Panc1 (cell line): ENCODE results near the gene ZNF469. TPM values are rescaled to one million over a fixed set of nuclear protein-coding genes. Genes with fewer than 3 reads are reported as not detected.

ENCODE experiments used
- ATAC-seq: fragments of 200-7000 bp; cut with Tn5 transposase; 2 replicates; pipeline ENCODE4 v1.9.1; 2020; ENCODE audit warnings: mild to moderate bottlenecking, moderate library complexity
- BruUV-seq: library from RNA; stranded (reverse); fragments of 400-500 nt; replicated peaks from 2 replicates; lab custom pipeline; 2021; lab: Mats Ljungman, UMichigan
- CTCF ChIA-PET: fragments of 300-600 bp; sonication (Branson Sonifier 250); formaldehyde crosslinking; loops from one replicate; lab custom pipeline; 2022; ENCODE audit warnings: antibody characterized with exemption; lab: Charles Lee
- POLR2A ChIA-PET: fragments of 300-600 bp; sonication (Branson Sonifier 250); formaldehyde crosslinking; loops from one replicate; lab custom pipeline; 2022; ENCODE audit warnings: antibody characterized with exemption; lab: Charles Lee
- DNase-seq: peaks from one replicate; pipeline ENCODE4 v3.0.0-alpha.2; 2010; ENCODE audit warnings: low read depth, low spot score
- H3K27ac ChIP-seq: 2 replicates; pipeline ENCODE4 v1.5.1; 2011; ENCODE audit warnings: mild to moderate bottlenecking, low read length, inconsistent platforms
- H3K27me3 ChIP-seq: fragments of 200-500 bp; sonication (Bioruptor generic); 2 replicates; pipeline ENCODE4 v1.6.0; 2014; ENCODE audit warnings: low read length, inconsistent platforms; ENCODE audit not compliant: control insufficient read depth, insufficient read depth
- H3K36me3 ChIP-seq: fragments of 200-500 bp; sonication (Bioruptor generic); 2 replicates; pipeline ENCODE4 v1.5.1; 2014; ENCODE audit warnings: inconsistent platforms, mild to moderate bottlenecking, low read length, moderate library complexity; ENCODE audit not compliant: control insufficient read depth, insufficient read depth
- H3K4me1 ChIP-seq: 2 replicates; pipeline ENCODE4 v1.5.1; 2011; ENCODE audit warnings: inconsistent platforms, mild to moderate bottlenecking, low read length, moderate library complexity; ENCODE audit not compliant: control insufficient read depth, insufficient read depth
- H3K4me3 ChIP-seq, 2 experiments: 2 replicates each; pipeline ENCODE4 v1.5.1; 2011 to 2012; ENCODE audit warnings: low read depth in 2 of 2, low read length in 2 of 2, mild to moderate bottlenecking in 2 of 2, inconsistent platforms in 1 of 2, moderate library complexity in 1 of 2
- H3K9me3 ChIP-seq: fragments of 200-500 bp; sonication (Bioruptor generic); 2 replicates; pipeline ENCODE4 v1.5.1; 2014; ENCODE audit warnings: low read depth, mild to moderate bottlenecking, inconsistent platforms, low read length, moderate library complexity; ENCODE audit not compliant: control insufficient read depth, insufficient read depth
- POLR2AphosphoS5 ChIP-seq: IDR thresholded peaks from 2 replicates; pipeline ENCODE4 v1.6.1; 2012; ENCODE audit warnings: mild to moderate bottlenecking, low read depth, low read length, moderate library complexity
- SIN3A ChIP-seq: IDR thresholded peaks from 2 replicates; pipeline ENCODE4 v1.6.1; 2012; ENCODE audit warnings: low read depth, mild to moderate bottlenecking, low read length, moderate library complexity, borderline replicate concordance; ENCODE audit not compliant: insufficient read depth
- TCF7L2 ChIP-seq: IDR thresholded peaks from 2 replicates; pipeline ENCODE4 v1.6.1; 2011; ENCODE audit warnings: mild to moderate bottlenecking, low read depth, low read length, inconsistent platforms
- in situ Hi-C: cut with HindIII; loops from 2 replicates; pipeline ENCODE4 v1.10.0; 2016; ENCODE audit warnings: low sequenced_read_pairs, low pct_unique_long_range_greater_than_20kb
- intact Hi-C: fragments of 100-400 bp; cut with micrococcal nuclease; formaldehyde crosslinking; loops from one replicate; pipeline ENCODE4 v1.10.0; 2022; ENCODE audit not compliant: unreplicated experiment
- total RNA-seq: library from RNA; stranded (reverse); gene quantifications from one replicate; pipeline ENCODE4 v1.2.1, GENCODE V29; 2021; ENCODE audit not compliant: unreplicated experiment
- TF ChIP-seq, protein P1 (sequence below), 2 experiments: IDR thresholded peaks; 2 replicates each; pipeline ENCODE4 v1.6.1; 2011 to 2012; ENCODE audit warnings: low read depth in 2 of 2, control low read depth in 1 of 2, low read length in 1 of 2, mild to moderate bottlenecking in 1 of 2, moderate library complexity in 1 of 2; ENCODE audit not compliant: insufficient read depth in 1 of 2
- TF ChIP-seq, protein P2 (sequence below): fragments of 450-650 bp; IDR thresholded peaks from 2 replicates; pipeline ENCODE4 v1.5.1; 2017; ENCODE audit warnings: mild to moderate bottlenecking

The ZNF469 gene
- total RNA-seq, 1 experiment from 2014 or later: 1.3 TPM

DNA sequence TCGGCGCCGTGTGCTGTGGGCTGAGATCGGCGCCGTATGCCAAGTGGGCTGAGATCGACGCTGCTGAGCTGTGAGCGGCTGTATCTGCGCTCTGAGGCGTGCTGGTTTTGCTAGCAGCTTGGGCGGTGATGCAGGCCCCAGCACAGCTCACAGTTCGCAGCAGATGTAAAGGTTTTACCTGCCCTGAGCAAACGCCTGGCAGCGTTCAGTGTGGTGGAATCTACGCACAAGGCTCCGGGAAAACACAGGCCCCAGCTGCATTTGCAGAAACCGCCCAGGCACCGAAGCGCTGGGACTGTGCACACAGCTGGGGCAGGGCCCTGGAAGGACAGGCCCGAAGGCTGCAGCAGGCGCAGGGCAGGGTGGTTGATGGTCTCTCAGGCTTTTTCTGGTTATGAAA is 8.0 kb upstream of the ZNF469 start:
- no peaks in the 10 kb centered on the region for H3K27me3 ChIP-seq
- H3K27ac ChIP-seq: no peak overlapping the region
- intact Hi-C loops: no loop called here
- BruUV-seq: no TSS peak
- in situ Hi-C loops: no loop called here
- no peak for ATAC-seq
- H3K4me3 ChIP-seq: no peak overlapping the region
- ChIA-PET POLR2A (no interaction called here), CTCF (interaction anchor here (0.6 kb wide), 1 partner anchor 8 kb away, joined by 4 read pairs; the partner anchor contains the start of gene ZNF469)
- H3K36me3 ChIP-seq: no peaks in the 10 kb centered on the region
- no peak for DNase-seq
- TF ChIP-seq, protein P1, sequence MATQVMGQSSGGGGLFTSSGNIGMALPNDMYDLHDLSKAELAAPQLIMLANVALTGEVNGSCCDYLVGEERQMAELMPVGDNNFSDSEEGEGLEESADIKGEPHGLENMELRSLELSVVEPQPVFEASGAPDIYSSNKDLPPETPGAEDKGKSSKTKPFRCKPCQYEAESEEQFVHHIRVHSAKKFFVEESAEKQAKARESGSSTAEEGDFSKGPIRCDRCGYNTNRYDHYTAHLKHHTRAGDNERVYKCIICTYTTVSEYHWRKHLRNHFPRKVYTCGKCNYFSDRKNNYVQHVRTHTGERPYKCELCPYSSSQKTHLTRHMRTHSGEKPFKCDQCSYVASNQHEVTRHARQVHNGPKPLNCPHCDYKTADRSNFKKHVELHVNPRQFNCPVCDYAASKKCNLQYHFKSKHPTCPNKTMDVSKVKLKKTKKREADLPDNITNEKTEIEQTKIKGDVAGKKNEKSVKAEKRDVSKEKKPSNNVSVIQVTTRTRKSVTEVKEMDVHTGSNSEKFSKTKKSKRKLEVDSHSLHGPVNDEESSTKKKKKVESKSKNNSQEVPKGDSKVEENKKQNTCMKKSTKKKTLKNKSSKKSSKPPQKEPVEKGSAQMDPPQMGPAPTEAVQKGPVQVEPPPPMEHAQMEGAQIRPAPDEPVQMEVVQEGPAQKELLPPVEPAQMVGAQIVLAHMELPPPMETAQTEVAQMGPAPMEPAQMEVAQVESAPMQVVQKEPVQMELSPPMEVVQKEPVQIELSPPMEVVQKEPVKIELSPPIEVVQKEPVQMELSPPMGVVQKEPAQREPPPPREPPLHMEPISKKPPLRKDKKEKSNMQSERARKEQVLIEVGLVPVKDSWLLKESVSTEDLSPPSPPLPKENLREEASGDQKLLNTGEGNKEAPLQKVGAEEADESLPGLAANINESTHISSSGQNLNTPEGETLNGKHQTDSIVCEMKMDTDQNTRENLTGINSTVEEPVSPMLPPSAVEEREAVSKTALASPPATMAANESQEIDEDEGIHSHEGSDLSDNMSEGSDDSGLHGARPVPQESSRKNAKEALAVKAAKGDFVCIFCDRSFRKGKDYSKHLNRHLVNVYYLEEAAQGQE (IDR thresholded peaks at IDR 0.05; ENCODE audit: insufficient read depth in 1 of 2, low read depth in 2 of 2, low read length in 1 of 2): no peak
- no peak for TF ChIP-seq SIN3A
- no peak for TF ChIP-seq TCF7L2
- TF ChIP-seq, protein P2, sequence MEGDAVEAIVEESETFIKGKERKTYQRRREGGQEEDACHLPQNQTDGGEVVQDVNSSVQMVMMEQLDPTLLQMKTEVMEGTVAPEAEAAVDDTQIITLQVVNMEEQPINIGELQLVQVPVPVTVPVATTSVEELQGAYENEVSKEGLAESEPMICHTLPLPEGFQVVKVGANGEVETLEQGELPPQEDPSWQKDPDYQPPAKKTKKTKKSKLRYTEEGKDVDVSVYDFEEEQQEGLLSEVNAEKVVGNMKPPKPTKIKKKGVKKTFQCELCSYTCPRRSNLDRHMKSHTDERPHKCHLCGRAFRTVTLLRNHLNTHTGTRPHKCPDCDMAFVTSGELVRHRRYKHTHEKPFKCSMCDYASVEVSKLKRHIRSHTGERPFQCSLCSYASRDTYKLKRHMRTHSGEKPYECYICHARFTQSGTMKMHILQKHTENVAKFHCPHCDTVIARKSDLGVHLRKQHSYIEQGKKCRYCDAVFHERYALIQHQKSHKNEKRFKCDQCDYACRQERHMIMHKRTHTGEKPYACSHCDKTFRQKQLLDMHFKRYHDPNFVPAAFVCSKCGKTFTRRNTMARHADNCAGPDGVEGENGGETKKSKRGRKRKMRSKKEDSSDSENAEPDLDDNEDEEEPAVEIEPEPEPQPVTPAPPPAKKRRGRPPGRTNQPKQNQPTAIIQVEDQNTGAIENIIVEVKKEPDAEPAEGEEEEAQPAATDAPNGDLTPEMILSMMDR: no peak
- no peak for TF ChIP-seq POLR2AphosphoS5
- H3K4me1 ChIP-seq: no peaks in the 10 kb centered on the region
- no peaks in the 10 kb centered on the region for H3K9me3 ChIP-seq

DNA sequence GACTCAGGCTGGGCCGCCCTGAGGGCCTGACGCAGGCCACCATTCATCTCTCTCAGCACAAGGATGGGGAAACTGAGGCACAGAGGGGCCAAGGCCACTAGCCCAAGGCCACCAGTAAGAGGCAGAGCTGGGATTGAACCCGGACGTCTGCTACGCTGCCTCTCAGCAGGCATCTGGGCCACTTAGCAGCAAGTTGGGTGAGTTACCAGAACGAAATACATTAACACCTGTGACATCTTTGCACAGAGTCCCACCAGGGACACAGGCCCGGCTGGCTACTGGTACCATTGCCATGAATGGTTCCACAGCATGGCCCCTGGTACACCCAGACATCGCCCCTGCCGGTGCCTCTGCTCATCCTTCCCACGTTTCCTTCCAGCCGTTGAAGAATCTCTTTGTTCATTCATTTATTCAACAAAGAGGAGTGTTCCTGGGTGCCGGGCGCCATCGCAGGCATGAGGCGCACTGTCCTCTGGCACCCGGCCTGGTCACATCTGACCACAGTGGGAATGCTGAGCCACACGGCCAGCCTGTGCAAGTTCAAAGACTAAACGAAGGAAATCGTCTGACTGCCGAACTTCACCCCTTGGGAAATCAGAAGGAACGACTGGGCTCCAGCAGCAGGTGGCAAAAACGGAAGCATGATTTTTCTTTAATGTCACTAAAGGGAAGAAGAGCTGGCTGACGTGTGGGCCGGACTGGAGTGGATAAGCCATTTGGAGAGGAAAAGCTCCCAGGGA is 7.4 kb upstream of the ZNF469 start:
- in situ Hi-C loops (no loop called here), intact Hi-C loops (no loop called here)
- TF ChIP-seq SIN3A: no peak
- TF ChIP-seq, protein P1 (IDR thresholded peaks at IDR 0.05; ENCODE audit: insufficient read depth in 1 of 2, low read depth in 2 of 2, low read length in 1 of 2): no peak
- TF ChIP-seq POLR2AphosphoS5: no peak
- TF ChIP-seq, protein P2: no peak
- TF ChIP-seq TCF7L2: no peak
- BruUV-seq: no TSS peak
- H3K4me3 ChIP-seq: no peak overlapping the region
- ATAC-seq (no peak), DNase-seq (no peak)
- H3K4me1 ChIP-seq: no peaks in the 10 kb centered on the region
- no peaks in the 10 kb centered on the region for H3K9me3 ChIP-seq
- H3K27ac ChIP-seq: no peak overlapping the region
- POLR2A ChIA-PET: no interaction called here
- CTCF ChIA-PET: no interaction called here
- H3K27me3 ChIP-seq: no peaks in the 10 kb centered on the region
- no peaks in the 10 kb centered on the region for H3K36me3 ChIP-seq
